ENCODE results near the gene CD7. TPM values are rescaled to one million over a fixed set of nuclear protein-coding genes. Genes with fewer than 3 reads are reported as not detected.

CD7 gene
- total RNA-seq, 1 experiment from 2014 or later, result 0.74 TPM

GRCh38 chr17:82318772-82319606 lies 1.6 kb upstream of the CD7 start:
- no peaks in the 10 kb centered on the region for H3K36me3 Mint-ChIP-seq
- no peak for TF ChIP-seq ZBTB43 (CRISPR knock-in tag; IDR thresholded peaks at IDR 0.05)
- no peak for TF ChIP-seq CBFB (CRISPR knock-in tag; IDR thresholded peaks at IDR 0.05; ENCODE audit: low read depth)
- TF ChIP-seq ZSCAN18 (CRISPR knock-in tag; IDR thresholded peaks at IDR 0.05), result no peak
- no peak for TF ChIP-seq NFATC4 (CRISPR knock-in tag; IDR thresholded peaks at IDR 0.05)
- no peak for TF ChIP-seq ETV6 (CRISPR knock-in tag; IDR thresholded peaks at IDR 0.05)
- no peak for TF ChIP-seq SP1 (CRISPR knock-in tag; conservative IDR thresholded peaks at IDR 0.05)
- TF ChIP-seq NR2C2 (CRISPR knock-in tag; IDR thresholded peaks at IDR 0.05), result no peak; the same call in 1 of the 2 replicates
- no peak for TF ChIP-seq TP53 (CRISPR knock-in tag; IDR thresholded peaks at IDR 0.05)
- no peak for TF ChIP-seq ATF1 (CRISPR knock-in tag; IDR thresholded peaks at IDR 0.05)
- TF ChIP-seq ZNF281 (CRISPR knock-in tag; IDR thresholded peaks at IDR 0.05), result no peak
- no peak for TF ChIP-seq ZNF671 (CRISPR knock-in tag; IDR thresholded peaks at IDR 0.05)
- TF ChIP-seq, protein P1, sequence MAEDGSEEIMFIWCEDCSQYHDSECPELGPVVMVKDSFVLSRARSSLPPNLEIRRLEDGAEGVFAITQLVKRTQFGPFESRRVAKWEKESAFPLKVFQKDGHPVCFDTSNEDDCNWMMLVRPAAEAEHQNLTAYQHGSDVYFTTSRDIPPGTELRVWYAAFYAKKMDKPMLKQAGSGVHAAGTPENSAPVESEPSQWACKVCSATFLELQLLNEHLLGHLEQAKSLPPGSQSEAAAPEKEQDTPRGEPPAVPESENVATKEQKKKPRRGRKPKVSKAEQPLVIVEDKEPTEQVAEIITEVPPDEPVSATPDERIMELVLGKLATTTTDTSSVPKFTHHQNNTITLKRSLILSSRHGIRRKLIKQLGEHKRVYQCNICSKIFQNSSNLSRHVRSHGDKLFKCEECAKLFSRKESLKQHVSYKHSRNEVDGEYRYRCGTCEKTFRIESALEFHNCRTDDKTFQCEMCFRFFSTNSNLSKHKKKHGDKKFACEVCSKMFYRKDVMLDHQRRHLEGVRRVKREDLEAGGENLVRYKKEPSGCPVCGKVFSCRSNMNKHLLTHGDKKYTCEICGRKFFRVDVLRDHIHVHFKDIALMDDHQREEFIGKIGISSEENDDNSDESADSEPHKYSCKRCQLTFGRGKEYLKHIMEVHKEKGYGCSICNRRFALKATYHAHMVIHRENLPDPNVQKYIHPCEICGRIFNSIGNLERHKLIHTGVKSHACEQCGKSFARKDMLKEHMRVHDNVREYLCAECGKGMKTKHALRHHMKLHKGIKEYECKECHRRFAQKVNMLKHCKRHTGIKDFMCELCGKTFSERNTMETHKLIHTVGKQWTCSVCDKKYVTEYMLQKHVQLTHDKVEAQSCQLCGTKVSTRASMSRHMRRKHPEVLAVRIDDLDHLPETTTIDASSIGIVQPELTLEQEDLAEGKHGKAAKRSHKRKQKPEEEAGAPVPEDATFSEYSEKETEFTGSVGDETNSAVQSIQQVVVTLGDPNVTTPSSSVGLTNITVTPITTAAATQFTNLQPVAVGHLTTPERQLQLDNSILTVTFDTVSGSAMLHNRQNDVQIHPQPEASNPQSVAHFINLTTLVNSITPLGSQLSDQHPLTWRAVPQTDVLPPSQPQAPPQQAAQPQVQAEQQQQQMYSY (CRISPR knock-in tag; IDR thresholded peaks at IDR 0.05), result no peak
- no peak for TF ChIP-seq JUN (CRISPR knock-in tag; IDR thresholded peaks at IDR 0.05)
- TF ChIP-seq ZBTB21 (CRISPR knock-in tag; IDR thresholded peaks at IDR 0.05; ENCODE audit: borderline replicate concordance), result no peak
- no peak for TF ChIP-seq ARID4B (CRISPR knock-in tag; IDR thresholded peaks at IDR 0.05; ENCODE audit: borderline replicate concordance)
- H3K27ac Mint-ChIP-seq, result no peak overlapping the region
- DNase-seq (ENCODE audit: low spot score) (no peak), ATAC-seq (no peak)
- ChIA-PET POLR2A (no interaction called here), CTCF (no interaction called here)
- H3K4me1 Mint-ChIP-seq, result peaks cover 5% of the 10 kb centered on the region
- 0 out of 2 replicates have a peak, but pooled peaks cover 5% of the 10 kb centered on the region for H3K27me3 Mint-ChIP-seq (ENCODE audit: low read depth)
- no peaks in the 10 kb centered on the region for H3K9me3 Mint-ChIP-seq
- H3K4me3 Mint-ChIP-seq, result no peak overlapping the region

All from WTC11 (cell line).